ENCODE measurements around the gene MAPK12.

MAPK12 gene

GRCh38 chr22:50219800-50220602, 41.5 kb downstream of the MAPK12 start:
- no peaks in the 10 kb centered on the region for H3K4me1 ChIP-seq
- H3K9me3 ChIP-seq (ENCODE audit: control insufficient read depth, low read length): no peaks in the 10 kb centered on the region
- H2AFZ ChIP-seq: no peak overlapping the region
- no peaks in the 10 kb centered on the region for H3K79me2 ChIP-seq
- H3K27me3 ChIP-seq (ENCODE audit: control insufficient read depth, insufficient read depth, low read length): no peaks in the 10 kb centered on the region
- TF ChIP-seq CTCF (IDR thresholded peaks at IDR 0.05): no peak
- H3K4me2 ChIP-seq (ENCODE audit: low read length): no peak overlapping the region
- H3K27ac ChIP-seq: no peak overlapping the region
- no peak overlapping the region for H3K4me3 ChIP-seq (ENCODE audit: low read depth, low read length)
- no peak overlapping the region for H3K9ac ChIP-seq
- no peaks in the 10 kb centered on the region for H3K36me3 ChIP-seq (ENCODE audit: control insufficient read depth, insufficient read depth, low read length)

- H3K4me3 ChIP-seq (ENCODE audit: low read depth, low read length): no peak overlapping the region
- no peak overlapping the region for H3K27ac ChIP-seq
- TF ChIP-seq CTCF (IDR thresholded peaks at IDR 0.05): no peak
- H3K4me2 ChIP-seq (ENCODE audit: low read length): no peak overlapping the region
- H3K36me3 ChIP-seq (ENCODE audit: control insufficient read depth, insufficient read depth, low read length): no peaks in the 10 kb centered on the region
- H3K4me1 ChIP-seq: no peaks in the 10 kb centered on the region
- no peak overlapping the region for H2AFZ ChIP-seq
- no peaks in the 10 kb centered on the region for H3K27me3 ChIP-seq (ENCODE audit: control insufficient read depth, insufficient read depth, low read length)
- no peak overlapping the region for H3K9ac ChIP-seq
- H3K79me2 ChIP-seq: no peaks in the 10 kb centered on the region
- H3K9me3 ChIP-seq (ENCODE audit: control insufficient read depth, low read length): no peaks in the 10 kb centered on the region
These were observed 42.3 kb downstream of the MAPK12 start for GRCh38 chr22:50218996-50219727.

- Histone ChIP-seq H3K9ac (no peak overlapping the region), H3K4me3 (ENCODE audit: low read depth, low read length) (no peak overlapping the region), H3K9me3 (ENCODE audit: control insufficient read depth, low read length) (no peaks in the 10 kb centered on the region), H3K4me1 (no peaks in the 10 kb centered on the region), H3K27ac (no peak overlapping the region), H3K79me2 (no peaks in the 10 kb centered on the region), H3K36me3 (ENCODE audit: control insufficient read depth, insufficient read depth, low read length) (no peaks in the 10 kb centered on the region), H2AFZ (no peak overlapping the region), H3K27me3 (ENCODE audit: control insufficient read depth, insufficient read depth, low read length) (no peaks in the 10 kb centered on the region), H3K4me2 (ENCODE audit: low read length) (no peak overlapping the region)
- TF ChIP-seq CTCF (IDR thresholded peaks at IDR 0.05): no peak
These were observed 43.1 kb downstream of the MAPK12 start for GRCh38 chr22:50218153-50218995.

- no peak overlapping the region for H3K27ac ChIP-seq
- no peak for TF ChIP-seq CTCF (IDR thresholded peaks at IDR 0.05)
- H3K27me3 ChIP-seq (ENCODE audit: control insufficient read depth, insufficient read depth, low read length): no peaks in the 10 kb centered on the region
- H3K36me3 ChIP-seq (ENCODE audit: control insufficient read depth, insufficient read depth, low read length): no peaks in the 10 kb centered on the region
- H3K79me2 ChIP-seq: no peaks in the 10 kb centered on the region
- H3K9ac ChIP-seq: no peak overlapping the region
- no peaks in the 10 kb centered on the region for H3K4me1 ChIP-seq
- H3K4me2 ChIP-seq (ENCODE audit: low read length): no peak overlapping the region
- no peaks in the 10 kb centered on the region for H3K9me3 ChIP-seq (ENCODE audit: control insufficient read depth, low read length)
- no peak overlapping the region for H2AFZ ChIP-seq
- H3K4me3 ChIP-seq (ENCODE audit: low read depth, low read length): no peak overlapping the region
These were observed 43.8 kb downstream of the MAPK12 start for GRCh38 chr22:50217543-50218152.
